HG03432 (cell line): ENCODE measurements around the gene ZFYVE28.
"Not testable (repeated sequence)": the region's sequence is repeated elsewhere in the genome, so short reads cannot be mapped to it uniquely, and the experiment has no call there.

ENCODE experiments used
- ATAC-seq: cut with Tn5 transposase; IDR thresholded peaks from one replicate; pipeline ENCODE4 v1.9.1; 2021; ENCODE audit warnings: mild to moderate bottlenecking, moderate library complexity; ENCODE audit not compliant: unreplicated experiment

Gene ZFYVE28

GRCh38 chr4:2393353-2394270, 24.8 kb downstream of the ZFYVE28 start:
- ATAC-seq, result no peak

- no peak for ATAC-seq
Measured at GRCh38 chr4:2390784-2391421, 27.5 kb downstream of the ZFYVE28 start.

GRCh38 chr4:2390146-2390545, 28.3 kb downstream of the ZFYVE28 start:
- ATAC-seq, result no peak

- ATAC-seq, result no peak
Measured at GRCh38 chr4:2389691-2390090, 28.8 kb downstream of the ZFYVE28 start.

GRCh38 chr4:2388429-2389182, 29.8 kb downstream of the ZFYVE28 start:
- ATAC-seq, result no peak

GRCh38 chr4:2387829-2388228, 30.6 kb downstream of the ZFYVE28 start:
- ATAC-seq, result no peak

- ATAC-seq, result no peak
Measured at GRCh38 chr4:2387218-2387617, 31.2 kb downstream of the ZFYVE28 start.

GRCh38 chr4:2386717-2387116, 31.7 kb downstream of the ZFYVE28 start:
- ATAC-seq, result no peak

- no peak for ATAC-seq
Measured at GRCh38 chr4:2385516-2385915, 32.9 kb downstream of the ZFYVE28 start.

GRCh38 chr4:2384245-2384644, 34.2 kb downstream of the ZFYVE28 start:
- ATAC-seq, result no peak

- no peak for ATAC-seq
Measured at GRCh38 chr4:2383760-2384159, 34.7 kb downstream of the ZFYVE28 start.

GRCh38 chr4:2383220-2383631, 35.2 kb downstream of the ZFYVE28 start:
- not testable (repeated sequence) for ATAC-seq

GRCh38 chr4:2382769-2383202, 35.7 kb downstream of the ZFYVE28 start:
- not testable (repeated sequence) for ATAC-seq

- not testable (repeated sequence) for ATAC-seq
Measured at GRCh38 chr4:2380589-2380988, 37.9 kb downstream of the ZFYVE28 start.

- ATAC-seq, result no peak
Measured at GRCh38 chr4:2378898-2379297, 39.5 kb downstream of the ZFYVE28 start.

- no peak for ATAC-seq
Measured at GRCh38 chr4:2378401-2378800, 40.0 kb downstream of the ZFYVE28 start.

- ATAC-seq, result no peak
Measured at GRCh38 chr4:2377241-2377640, 41.2 kb downstream of the ZFYVE28 start.

GRCh38 chr4:2375427-2375826, 43.0 kb downstream of the ZFYVE28 start:
- ATAC-seq, result no peak

GRCh38 chr4:2373532-2373931, 44.9 kb downstream of the ZFYVE28 start:
- no peak for ATAC-seq

- no peak for ATAC-seq
Measured at GRCh38 chr4:2372488-2373030, 45.9 kb downstream of the ZFYVE28 start.
